ENCODE results near the gene CHID1.

The CHID1 gene

GRCh38 chr11:824292-824880 is 86.2 kb downstream of the CHID1 start:
- DNase-seq (ENCODE audit: low read depth in 2 of 2): no peak

GRCh38 chr11:823441-824291 is 86.9 kb downstream of the CHID1 start:
- no peak for DNase-seq (ENCODE audit: low read depth in 2 of 2)

- no peak for DNase-seq (ENCODE audit: low read depth in 2 of 2)
Measured at GRCh38 chr11:821512-822371, 88.9 kb downstream of the CHID1 start.

GRCh38 chr11:820655-821511 is 89.7 kb downstream of the CHID1 start:
- DNase-seq (ENCODE audit: low read depth in 2 of 2): no peak

- peak; percentile 85 to 92 for DNase-seq (ENCODE audit: low read depth in 2 of 2)
Measured at GRCh38 chr11:819943-820649, 90.5 kb downstream of the CHID1 start.

- peak; percentile 82 to 90 for DNase-seq (ENCODE audit: low read depth in 2 of 2)
Measured at GRCh38 chr11:819129-819931, 91.3 kb downstream of the CHID1 start.

- DNase-seq (ENCODE audit: low read depth in 2 of 2): no peak
Measured at GRCh38 chr11:818396-819128, 92.0 kb downstream of the CHID1 start, which contains the start of gene PNPLA2. TSS of gene PNPLA2 (plus strand) at chr11:818914. CDS start at chr11:819719, 805 bp downstream.
